Choroid plexus epithelial cell (primary cell): ENCODE measurements around the gene NEO1.

ENCODE experiments used
- DNase-seq: peaks from one replicate; pipeline ENCODE4 v3.0.0-alpha.2; 2010; ENCODE audit warnings: low read depth
- H3K4me3 ChIP-seq: 2 replicates; pipeline ENCODE4 v1.5.1; 2011; ENCODE audit warnings: low read depth, mild to moderate bottlenecking, control low read depth, low read length, moderate library complexity
- TF ChIP-seq, protein P1 (sequence below): conservative IDR thresholded peaks from 2 replicates; pipeline ENCODE4 v1.5.1; 2011; ENCODE audit warnings: low read depth, mild to moderate bottlenecking, control low read depth, inconsistent platforms, low read length, moderate library complexity

Gene NEO1

DNA sequence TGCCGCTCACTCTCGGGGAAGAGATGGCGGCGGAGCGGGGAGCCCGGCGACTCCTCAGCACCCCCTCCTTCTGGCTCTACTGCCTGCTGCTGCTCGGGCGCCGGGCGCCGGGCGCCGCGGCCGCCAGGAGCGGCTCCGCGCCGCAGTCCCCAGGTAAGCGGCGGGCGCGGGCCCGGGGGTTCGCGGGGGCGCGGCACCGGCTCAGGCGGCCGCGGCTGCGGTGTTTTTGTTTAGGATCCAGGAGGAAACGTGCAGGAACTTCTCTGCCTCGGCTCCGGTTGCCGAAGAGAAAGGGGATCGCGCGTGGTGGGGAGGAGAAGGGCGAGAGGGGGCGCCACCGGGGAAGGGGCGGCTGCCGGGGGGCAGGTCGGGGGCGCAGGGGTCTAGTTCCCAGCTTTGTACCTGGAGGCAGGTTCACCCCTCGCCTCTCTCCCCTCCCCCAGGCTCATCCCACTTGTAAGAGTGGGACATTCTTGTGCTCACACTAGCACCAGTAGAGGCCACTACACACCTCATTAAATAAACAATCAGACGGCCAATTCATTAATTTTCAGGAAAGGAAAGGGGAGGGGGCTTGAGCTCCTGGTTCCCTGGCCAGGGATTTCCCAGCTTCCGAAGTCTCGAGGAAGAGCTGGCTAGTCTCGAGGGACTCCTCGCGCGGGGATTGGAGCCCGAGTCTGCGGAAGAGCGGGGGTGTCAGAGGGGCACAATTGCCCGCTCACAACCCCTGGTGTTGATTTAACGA lies 562 bp downstream of the NEO1 start:
- TF ChIP-seq, protein P1, sequence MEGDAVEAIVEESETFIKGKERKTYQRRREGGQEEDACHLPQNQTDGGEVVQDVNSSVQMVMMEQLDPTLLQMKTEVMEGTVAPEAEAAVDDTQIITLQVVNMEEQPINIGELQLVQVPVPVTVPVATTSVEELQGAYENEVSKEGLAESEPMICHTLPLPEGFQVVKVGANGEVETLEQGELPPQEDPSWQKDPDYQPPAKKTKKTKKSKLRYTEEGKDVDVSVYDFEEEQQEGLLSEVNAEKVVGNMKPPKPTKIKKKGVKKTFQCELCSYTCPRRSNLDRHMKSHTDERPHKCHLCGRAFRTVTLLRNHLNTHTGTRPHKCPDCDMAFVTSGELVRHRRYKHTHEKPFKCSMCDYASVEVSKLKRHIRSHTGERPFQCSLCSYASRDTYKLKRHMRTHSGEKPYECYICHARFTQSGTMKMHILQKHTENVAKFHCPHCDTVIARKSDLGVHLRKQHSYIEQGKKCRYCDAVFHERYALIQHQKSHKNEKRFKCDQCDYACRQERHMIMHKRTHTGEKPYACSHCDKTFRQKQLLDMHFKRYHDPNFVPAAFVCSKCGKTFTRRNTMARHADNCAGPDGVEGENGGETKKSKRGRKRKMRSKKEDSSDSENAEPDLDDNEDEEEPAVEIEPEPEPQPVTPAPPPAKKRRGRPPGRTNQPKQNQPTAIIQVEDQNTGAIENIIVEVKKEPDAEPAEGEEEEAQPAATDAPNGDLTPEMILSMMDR = peak; percentile 38
- peak overlapping the region; percentile 79 for H3K4me3 ChIP-seq
- peak; percentile 43 for DNase-seq

DNA sequence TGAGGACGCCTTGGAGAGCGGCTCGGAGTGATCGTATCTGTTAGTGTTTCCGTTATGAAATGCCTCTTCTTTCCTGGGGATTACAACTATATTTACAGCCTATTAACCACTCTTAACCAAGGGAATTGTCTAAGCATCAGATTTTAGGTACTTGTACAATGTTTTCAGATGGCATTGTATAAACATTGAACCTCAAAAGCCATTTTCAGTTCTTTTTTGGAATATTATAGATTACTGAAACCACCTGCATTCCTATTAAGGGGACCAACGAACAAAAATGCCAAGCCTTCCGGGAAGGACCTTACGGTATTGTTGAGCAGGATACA lies 1.1 kb downstream of the NEO1 start:
- TF ChIP-seq, protein P1 = no peak
- no peak for DNase-seq
- H3K4me3 ChIP-seq = peak overlapping the region; percentile 79

DNA sequence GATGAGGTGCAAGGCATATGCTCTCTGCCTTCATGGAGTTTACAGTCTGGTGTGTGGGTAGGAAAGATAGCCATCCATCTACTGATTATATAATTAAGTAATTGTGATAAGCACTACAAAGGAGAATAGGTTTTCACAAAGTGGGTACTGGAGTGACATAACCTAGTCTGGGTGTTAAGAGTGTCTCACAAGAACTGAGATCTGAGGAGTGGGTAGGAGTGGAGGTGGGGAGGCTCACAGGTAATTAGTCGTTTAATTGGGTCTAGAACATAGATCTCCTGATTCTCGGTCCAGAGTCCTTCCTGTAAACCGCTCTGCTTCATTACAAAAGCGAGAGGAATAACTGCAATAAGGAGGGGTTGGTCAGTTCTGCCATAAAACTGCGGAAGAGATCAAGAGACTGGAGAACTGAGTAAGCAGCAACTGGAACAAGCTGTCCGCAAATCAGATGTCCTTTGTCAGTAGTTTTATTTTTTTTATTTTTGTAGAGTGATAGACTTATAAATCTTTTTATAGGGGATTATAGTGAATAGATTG lies 2.2 kb downstream of the NEO1 start:
- H3K4me3 ChIP-seq = no peak overlapping the region
- TF ChIP-seq, protein P1 = no peak
- DNase-seq = no peak

DNA sequence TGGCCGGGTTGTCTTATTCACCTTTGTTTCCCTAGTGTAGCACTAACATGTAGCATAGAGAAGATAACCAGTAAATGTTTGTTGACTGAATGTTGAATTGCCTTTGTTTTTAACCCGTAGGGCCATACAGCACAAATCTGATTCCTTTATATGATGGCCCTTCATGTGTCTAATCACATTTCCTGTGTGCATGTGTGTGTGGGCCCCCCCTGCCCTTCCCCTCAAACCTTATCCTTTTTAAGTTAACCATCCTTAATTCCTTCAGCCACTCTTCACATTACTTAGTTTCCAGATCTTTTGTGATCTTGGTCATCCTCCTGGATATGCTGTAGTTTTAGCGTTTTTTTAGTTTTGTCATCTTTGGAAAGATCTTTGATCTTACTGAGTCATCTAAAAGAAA lies 4.2 kb downstream of the NEO1 start:
- TF ChIP-seq, protein P1 = no peak
- no peak overlapping the region for H3K4me3 ChIP-seq
- DNase-seq = no peak

DNA sequence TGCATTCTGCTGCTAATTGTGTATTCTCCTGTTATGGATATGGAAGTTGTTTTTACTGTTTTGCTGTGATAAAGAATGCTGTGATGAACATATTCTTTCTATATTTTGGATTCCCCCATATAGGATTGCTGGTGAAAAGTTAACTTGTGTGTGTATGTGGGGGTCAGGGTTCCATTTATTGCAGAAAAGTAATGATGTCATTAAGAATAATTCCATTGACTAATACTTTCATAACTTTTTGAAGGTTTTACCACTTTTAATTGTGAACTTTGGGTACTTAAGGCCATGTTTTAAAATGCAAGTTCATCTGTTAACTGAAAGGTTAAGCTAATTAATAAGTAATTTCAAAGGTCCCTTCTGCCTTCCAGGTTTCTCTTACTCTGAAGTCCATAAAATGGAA lies 6.2 kb downstream of the NEO1 start:
- no peak for DNase-seq
- H3K4me3 ChIP-seq = no peak overlapping the region
- TF ChIP-seq, protein P1 = no peak

DNA sequence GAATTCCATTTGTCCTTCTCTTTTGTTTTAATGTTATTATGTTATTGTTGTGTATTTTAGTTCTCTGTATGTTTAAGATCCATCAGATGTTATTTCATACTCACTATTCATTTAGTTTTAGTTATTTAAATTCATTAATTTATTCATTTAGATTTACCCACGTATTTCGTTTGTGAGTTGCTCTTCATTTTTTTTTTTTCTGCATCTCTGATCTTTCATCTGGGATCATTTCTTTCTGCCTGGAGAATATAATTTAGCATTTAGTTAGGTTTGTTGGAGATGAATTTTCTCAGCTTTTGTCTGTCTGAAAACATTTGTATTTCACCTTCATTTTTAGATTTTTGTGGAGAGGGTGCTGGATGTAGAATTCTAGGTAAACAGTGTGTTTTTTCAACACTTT lies 12.9 kb downstream of the NEO1 start:
- no peak for DNase-seq
- no peak overlapping the region for H3K4me3 ChIP-seq
- TF ChIP-seq, protein P1 = no peak

DNA sequence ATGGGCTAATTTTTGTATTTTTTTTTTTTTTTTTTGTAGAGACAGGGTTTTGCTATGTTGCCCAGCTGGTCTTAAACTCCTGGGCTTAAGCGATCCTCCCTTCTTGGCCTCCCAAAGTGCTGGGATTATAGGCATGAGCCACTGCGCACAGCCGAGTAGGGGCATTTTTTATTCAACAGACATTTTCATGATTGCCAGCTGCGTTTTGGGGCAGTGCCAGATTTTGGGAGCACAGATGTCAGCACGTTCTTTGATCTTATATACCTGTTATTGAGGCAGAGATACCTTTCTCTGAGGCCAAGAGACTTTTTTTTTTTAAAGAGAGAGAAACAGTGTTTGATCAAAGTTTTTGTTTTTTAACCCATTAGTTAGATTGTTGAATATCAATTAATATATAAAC lies 16.8 kb downstream of the NEO1 start:
- TF ChIP-seq, protein P1 = no peak
- H3K4me3 ChIP-seq = no peak overlapping the region
- no peak for DNase-seq
